ENCODE measurements around the gene ANO6. TPM values are rescaled to one million over a fixed set of nuclear protein-coding genes. Genes with fewer than 3 reads are reported as not detected.

ANO6 gene
- total RNA-seq, 1 donor from 2014 or later, result 57.6 TPM

DNA sequence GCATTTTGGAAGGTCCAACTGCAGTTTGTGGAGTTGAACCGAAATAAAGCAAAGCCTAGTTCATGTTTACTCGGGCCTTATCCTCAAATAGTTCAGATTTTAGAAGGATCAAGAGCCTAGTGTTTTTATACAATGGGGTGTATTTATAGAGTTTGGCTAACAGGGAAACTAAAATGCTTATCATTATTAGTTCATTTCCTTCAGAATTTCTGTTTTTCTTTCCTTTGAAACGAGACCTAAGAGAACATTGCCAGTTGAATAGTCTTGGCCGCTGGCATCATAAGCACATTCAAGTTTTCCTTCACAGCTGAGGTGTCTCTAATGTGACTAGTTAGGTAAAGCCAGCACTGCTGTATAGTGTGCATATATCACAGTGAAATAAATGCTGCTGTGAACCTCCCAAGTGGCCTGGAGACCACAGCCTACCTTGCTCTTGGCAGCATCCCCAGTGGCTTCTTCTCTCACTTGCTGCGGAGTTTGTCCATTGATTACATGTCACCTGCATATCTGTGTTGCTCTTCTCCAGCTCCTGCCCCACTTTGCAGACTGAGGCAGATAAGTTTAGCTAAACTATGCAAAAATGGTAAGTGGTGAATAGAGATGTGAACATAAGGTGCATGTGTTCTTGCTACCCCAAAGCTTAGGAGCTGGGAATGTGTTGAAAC, 88.8 kb downstream of the ANO6 start:
- no peak overlapping the region for H3K4me3 ChIP-seq (ENCODE audit: low read depth, low read length)
- DNase-seq (ENCODE audit: low read depth), result no peak
- TF ChIP-seq, protein P1, sequence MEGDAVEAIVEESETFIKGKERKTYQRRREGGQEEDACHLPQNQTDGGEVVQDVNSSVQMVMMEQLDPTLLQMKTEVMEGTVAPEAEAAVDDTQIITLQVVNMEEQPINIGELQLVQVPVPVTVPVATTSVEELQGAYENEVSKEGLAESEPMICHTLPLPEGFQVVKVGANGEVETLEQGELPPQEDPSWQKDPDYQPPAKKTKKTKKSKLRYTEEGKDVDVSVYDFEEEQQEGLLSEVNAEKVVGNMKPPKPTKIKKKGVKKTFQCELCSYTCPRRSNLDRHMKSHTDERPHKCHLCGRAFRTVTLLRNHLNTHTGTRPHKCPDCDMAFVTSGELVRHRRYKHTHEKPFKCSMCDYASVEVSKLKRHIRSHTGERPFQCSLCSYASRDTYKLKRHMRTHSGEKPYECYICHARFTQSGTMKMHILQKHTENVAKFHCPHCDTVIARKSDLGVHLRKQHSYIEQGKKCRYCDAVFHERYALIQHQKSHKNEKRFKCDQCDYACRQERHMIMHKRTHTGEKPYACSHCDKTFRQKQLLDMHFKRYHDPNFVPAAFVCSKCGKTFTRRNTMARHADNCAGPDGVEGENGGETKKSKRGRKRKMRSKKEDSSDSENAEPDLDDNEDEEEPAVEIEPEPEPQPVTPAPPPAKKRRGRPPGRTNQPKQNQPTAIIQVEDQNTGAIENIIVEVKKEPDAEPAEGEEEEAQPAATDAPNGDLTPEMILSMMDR (conservative IDR thresholded peaks at IDR 0.05; ENCODE audit: low read depth, low read length), result no peak

GRCh38 chr12:45305907-45306306, 90.0 kb downstream of the ANO6 start:
- H3K4me3 ChIP-seq (ENCODE audit: low read depth, low read length), result no peak overlapping the region
- DNase-seq (ENCODE audit: low read depth), result no peak
- TF ChIP-seq, protein P1 (conservative IDR thresholded peaks at IDR 0.05; ENCODE audit: low read depth, low read length), result no peak

GRCh38 chr12:45309836-45310626, 94.1 kb downstream of the ANO6 start:
- DNase-seq (ENCODE audit: low read depth), result no peak
- no peak overlapping the region for H3K4me3 ChIP-seq (ENCODE audit: low read depth, low read length)
- TF ChIP-seq, protein P1 (conservative IDR thresholded peaks at IDR 0.05; ENCODE audit: low read depth, low read length), result no peak

DNA sequence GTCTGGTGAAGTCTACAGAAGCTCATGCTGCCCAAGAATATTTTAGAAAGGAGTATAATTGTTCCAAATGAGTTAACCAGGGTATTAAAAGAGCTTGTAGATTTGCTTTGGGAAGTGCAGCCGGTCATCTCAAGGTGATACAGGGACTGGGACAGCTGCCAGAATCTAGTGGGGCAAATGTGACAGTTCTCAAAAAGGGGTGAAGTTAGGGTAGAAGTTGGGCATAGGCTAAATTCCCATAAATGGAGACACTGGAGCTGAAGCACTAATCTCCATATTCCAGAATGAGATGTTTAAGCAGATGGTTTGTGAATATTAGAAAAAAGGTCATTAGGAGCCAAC, 94.7 kb downstream of the ANO6 start:
- DNase-seq (ENCODE audit: low read depth), result no peak
- TF ChIP-seq, protein P1 (conservative IDR thresholded peaks at IDR 0.05; ENCODE audit: low read depth, low read length), result no peak

DNA sequence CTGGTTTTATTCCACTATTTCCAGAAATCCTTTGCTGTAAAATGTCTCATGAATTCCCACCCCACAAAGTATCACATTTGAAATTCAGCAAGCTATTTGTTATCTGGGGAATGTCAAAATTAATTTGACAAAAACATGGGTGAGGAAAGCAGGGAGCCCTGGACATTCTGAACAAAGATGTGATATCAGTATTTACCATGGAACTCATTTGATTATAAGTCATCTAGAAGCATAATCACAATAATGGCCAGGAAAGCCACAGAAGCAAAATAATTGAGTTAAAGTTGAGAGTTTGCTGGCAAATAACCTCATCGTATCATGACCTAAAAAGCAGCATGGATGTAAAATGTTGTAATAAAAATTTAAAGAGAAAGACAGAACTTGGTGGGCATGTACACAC, 96.1 kb downstream of the ANO6 start:
- DNase-seq (ENCODE audit: low read depth), result no peak
- TF ChIP-seq, protein P1 (conservative IDR thresholded peaks at IDR 0.05; ENCODE audit: low read depth, low read length), result no peak

More for the DNA sequence above, 94.7 kb downstream of the ANO6 start:
- no peak overlapping the region for H3K4me3 ChIP-seq (ENCODE audit: low read depth, low read length)

DNA sequence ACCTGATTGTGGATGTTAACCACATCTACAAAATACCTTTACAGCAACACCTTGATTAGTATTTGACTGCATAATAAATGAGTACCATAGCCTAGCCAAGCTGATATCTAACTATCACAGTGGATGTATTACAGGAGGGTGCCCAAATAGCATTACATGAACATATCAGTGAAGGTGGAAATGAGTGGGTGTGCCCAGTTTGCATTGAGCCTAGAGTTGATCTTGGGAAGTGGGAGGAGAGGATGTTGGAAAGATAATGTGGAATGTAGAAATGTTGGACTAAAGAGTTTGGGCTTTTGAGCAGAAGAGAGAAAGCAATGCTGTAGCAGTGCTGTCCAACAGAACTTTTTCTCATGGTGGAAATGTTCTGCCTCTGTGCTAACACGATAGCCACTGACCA, 98.9 kb downstream of the ANO6 start:
- TF ChIP-seq, protein P1 (conservative IDR thresholded peaks at IDR 0.05; ENCODE audit: low read depth, low read length), result no peak
- no peak for DNase-seq (ENCODE audit: low read depth)
- no peak overlapping the region for H3K4me3 ChIP-seq (ENCODE audit: low read depth, low read length)

More for the DNA sequence above, 96.1 kb downstream of the ANO6 start:
- H3K4me3 ChIP-seq (ENCODE audit: low read depth, low read length), result no peak overlapping the region
